ENCODE results near the gene CS. TPM values are rescaled to one million over a fixed set of nuclear protein-coding genes. Genes with fewer than 3 reads are reported as not detected.
"Not testable (repeated sequence)": the region's sequence is repeated elsewhere in the genome, so short reads cannot be mapped to it uniquely, and the experiment has no call there.

CS gene
- polyA plus RNA-seq, 1 donor from 2014 or later, result 65.7 TPM

- H3K36me3 ChIP-seq (ENCODE audit: insufficient read depth, low read length), result no peaks in the 10 kb centered on the region
- no peak overlapping the region for H3K9ac ChIP-seq (ENCODE audit: low read length)
- no peaks in the 10 kb centered on the region for H3K27me3 ChIP-seq (ENCODE audit: insufficient read depth, low read depth, low read length)
- H2AFZ ChIP-seq (ENCODE audit: low read depth, low read length), result no peak overlapping the region
- no peaks in the 10 kb centered on the region for H3F3A ChIP-seq (ENCODE audit: insufficient read depth, low read length, poor library complexity, severe bottlenecking)
- H4K20me1 ChIP-seq (ENCODE audit: insufficient read depth), result no peaks in the 10 kb centered on the region
- no peaks in the 10 kb centered on the region for H3K79me2 ChIP-seq (replicated peaks; ENCODE audit: insufficient read depth, low read length)
- TF ChIP-seq CTCF (IDR thresholded peaks at IDR 0.05; ENCODE audit: poor library complexity, severe bottlenecking) (no peak), SMC3 (conservative IDR thresholded peaks at IDR 0.05; ENCODE audit: poor library complexity) (no peak), TAF1 (IDR thresholded peaks at IDR 0.05; ENCODE audit: low read depth) (no peak), RAD21 (conservative IDR thresholded peaks at IDR 0.05) (no peak), MXI1 (conservative IDR thresholded peaks at IDR 0.05; ENCODE audit: poor library complexity, severe bottlenecking) (no peak), POLR2AphosphoS5 (IDR thresholded peaks at IDR 0.05) (no peak), EZH2 (IDR thresholded peaks at IDR 0.05; ENCODE audit: borderline replicate concordance, insufficient read depth, low read length, poor library complexity, severe bottlenecking) (no peak), EP300 (conservative IDR thresholded peaks at IDR 0.05; ENCODE audit: poor library complexity, severe bottlenecking) (no peak)
- TF ChIP-seq, protein P1, sequence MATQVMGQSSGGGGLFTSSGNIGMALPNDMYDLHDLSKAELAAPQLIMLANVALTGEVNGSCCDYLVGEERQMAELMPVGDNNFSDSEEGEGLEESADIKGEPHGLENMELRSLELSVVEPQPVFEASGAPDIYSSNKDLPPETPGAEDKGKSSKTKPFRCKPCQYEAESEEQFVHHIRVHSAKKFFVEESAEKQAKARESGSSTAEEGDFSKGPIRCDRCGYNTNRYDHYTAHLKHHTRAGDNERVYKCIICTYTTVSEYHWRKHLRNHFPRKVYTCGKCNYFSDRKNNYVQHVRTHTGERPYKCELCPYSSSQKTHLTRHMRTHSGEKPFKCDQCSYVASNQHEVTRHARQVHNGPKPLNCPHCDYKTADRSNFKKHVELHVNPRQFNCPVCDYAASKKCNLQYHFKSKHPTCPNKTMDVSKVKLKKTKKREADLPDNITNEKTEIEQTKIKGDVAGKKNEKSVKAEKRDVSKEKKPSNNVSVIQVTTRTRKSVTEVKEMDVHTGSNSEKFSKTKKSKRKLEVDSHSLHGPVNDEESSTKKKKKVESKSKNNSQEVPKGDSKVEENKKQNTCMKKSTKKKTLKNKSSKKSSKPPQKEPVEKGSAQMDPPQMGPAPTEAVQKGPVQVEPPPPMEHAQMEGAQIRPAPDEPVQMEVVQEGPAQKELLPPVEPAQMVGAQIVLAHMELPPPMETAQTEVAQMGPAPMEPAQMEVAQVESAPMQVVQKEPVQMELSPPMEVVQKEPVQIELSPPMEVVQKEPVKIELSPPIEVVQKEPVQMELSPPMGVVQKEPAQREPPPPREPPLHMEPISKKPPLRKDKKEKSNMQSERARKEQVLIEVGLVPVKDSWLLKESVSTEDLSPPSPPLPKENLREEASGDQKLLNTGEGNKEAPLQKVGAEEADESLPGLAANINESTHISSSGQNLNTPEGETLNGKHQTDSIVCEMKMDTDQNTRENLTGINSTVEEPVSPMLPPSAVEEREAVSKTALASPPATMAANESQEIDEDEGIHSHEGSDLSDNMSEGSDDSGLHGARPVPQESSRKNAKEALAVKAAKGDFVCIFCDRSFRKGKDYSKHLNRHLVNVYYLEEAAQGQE (IDR thresholded peaks at IDR 0.05; ENCODE audit: borderline replicate concordance), result no peak
- H3K4me2 ChIP-seq (ENCODE audit: low read length), result no peak overlapping the region
- H3K4me3 ChIP-seq (ENCODE audit: low read length), result no peak overlapping the region
- H3K9me2 ChIP-seq (ENCODE audit: insufficient read depth, low read length), result no peaks in the 10 kb centered on the region
- H3K9me3 ChIP-seq (ENCODE audit: low read length), result no peaks in the 10 kb centered on the region
- H3K27ac ChIP-seq (ENCODE audit: low read length), result no peak overlapping the region
Observed at GRCh38 chr12:56326126-56326525, 26.0 kb upstream of the CS start.

GRCh38 chr12:56324206-56324605 is 24.1 kb upstream of the CS start:
- no peaks in the 10 kb centered on the region for H4K20me1 ChIP-seq (ENCODE audit: insufficient read depth)
- H3K79me2 ChIP-seq (replicated peaks; ENCODE audit: insufficient read depth, low read length), result no peaks in the 10 kb centered on the region
- no peak overlapping the region for H2AFZ ChIP-seq (ENCODE audit: low read depth, low read length)
- no peak overlapping the region for H3K27ac ChIP-seq (ENCODE audit: low read length)
- H3K36me3 ChIP-seq (ENCODE audit: insufficient read depth, low read length), result no peaks in the 10 kb centered on the region
- no peak overlapping the region for H3K4me2 ChIP-seq (ENCODE audit: low read length)
- H3K9ac ChIP-seq (ENCODE audit: low read length), result no peak overlapping the region
- no peaks in the 10 kb centered on the region for H3K9me3 ChIP-seq (ENCODE audit: low read length)
- H3K9me2 ChIP-seq (ENCODE audit: insufficient read depth, low read length), result no peaks in the 10 kb centered on the region
- no peaks in the 10 kb centered on the region for H3F3A ChIP-seq (ENCODE audit: insufficient read depth, low read length, poor library complexity, severe bottlenecking)
- no peak overlapping the region for H3K4me3 ChIP-seq (ENCODE audit: low read length)
- TF ChIP-seq SMC3 (conservative IDR thresholded peaks at IDR 0.05; ENCODE audit: poor library complexity) (no peak), EP300 (conservative IDR thresholded peaks at IDR 0.05; ENCODE audit: poor library complexity, severe bottlenecking) (no peak), EZH2 (IDR thresholded peaks at IDR 0.05; ENCODE audit: borderline replicate concordance, insufficient read depth, low read length, poor library complexity, severe bottlenecking) (no peak)
- no peaks in the 10 kb centered on the region for H3K27me3 ChIP-seq (ENCODE audit: insufficient read depth, low read depth, low read length)

- H3K36me3 ChIP-seq (ENCODE audit: insufficient read depth, low read length); H3K27ac ChIP-seq (ENCODE audit: low read length); H4K20me1 ChIP-seq (ENCODE audit: insufficient read depth); H3K27me3 ChIP-seq (ENCODE audit: insufficient read depth, low read depth, low read length); H3K4me3 ChIP-seq (ENCODE audit: low read length); H3K79me2 ChIP-seq (replicated peaks; ENCODE audit: insufficient read depth, low read length); H3K9me3 ChIP-seq (ENCODE audit: low read length); H3F3A ChIP-seq (ENCODE audit: insufficient read depth, low read length, poor library complexity, severe bottlenecking); H2AFZ ChIP-seq (ENCODE audit: low read depth, low read length); H3K4me2 ChIP-seq (ENCODE audit: low read length); H3K9ac ChIP-seq (ENCODE audit: low read length); H3K9me2 ChIP-seq (ENCODE audit: insufficient read depth, low read length): not testable (repeated sequence)
Observed at GRCh38 chr12:56321610-56322009, 21.5 kb upstream of the CS start.
